Ovary (tissue), 3 donors: ENCODE results near the gene U2AF1L4.

Experiments
- POLR2A ChIP-seq: fragments of 450-650 bp; IDR thresholded peaks from one replicate; pipeline ENCODE4 v1.6.1; 2017; ENCODE audit warnings: antibody characterized with exemption, mild to moderate bottlenecking, moderate library complexity
- TF ChIP-seq, protein P1 (sequence below), 3 donors: fragments of 450-650 bp in 2 of 3; fragments of 200-600 bp in 1 of 3; IDR thresholded peaks; one replicate each; pipeline versions ENCODE4 v1.5.1 to v1.8.0; 2016 to 2022; ENCODE audit warnings: antibody characterized with exemption in 3 of 3, mild to moderate bottlenecking in 1 of 3
- donor health status: DM: no; HTN: no; CAD: no.

GRCh38 chr19:35729021-35729420 lies 16.2 kb downstream of the U2AF1L4 start:
- TF ChIP-seq, protein P1, sequence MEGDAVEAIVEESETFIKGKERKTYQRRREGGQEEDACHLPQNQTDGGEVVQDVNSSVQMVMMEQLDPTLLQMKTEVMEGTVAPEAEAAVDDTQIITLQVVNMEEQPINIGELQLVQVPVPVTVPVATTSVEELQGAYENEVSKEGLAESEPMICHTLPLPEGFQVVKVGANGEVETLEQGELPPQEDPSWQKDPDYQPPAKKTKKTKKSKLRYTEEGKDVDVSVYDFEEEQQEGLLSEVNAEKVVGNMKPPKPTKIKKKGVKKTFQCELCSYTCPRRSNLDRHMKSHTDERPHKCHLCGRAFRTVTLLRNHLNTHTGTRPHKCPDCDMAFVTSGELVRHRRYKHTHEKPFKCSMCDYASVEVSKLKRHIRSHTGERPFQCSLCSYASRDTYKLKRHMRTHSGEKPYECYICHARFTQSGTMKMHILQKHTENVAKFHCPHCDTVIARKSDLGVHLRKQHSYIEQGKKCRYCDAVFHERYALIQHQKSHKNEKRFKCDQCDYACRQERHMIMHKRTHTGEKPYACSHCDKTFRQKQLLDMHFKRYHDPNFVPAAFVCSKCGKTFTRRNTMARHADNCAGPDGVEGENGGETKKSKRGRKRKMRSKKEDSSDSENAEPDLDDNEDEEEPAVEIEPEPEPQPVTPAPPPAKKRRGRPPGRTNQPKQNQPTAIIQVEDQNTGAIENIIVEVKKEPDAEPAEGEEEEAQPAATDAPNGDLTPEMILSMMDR (IDR thresholded peaks at IDR 0.05) = no peak
- no peak for TF ChIP-seq POLR2A
